Hematopoietic multipotent progenitor cell treated with erythropoietin and hydrocortisone succinate and interleukin-3 and kit ligand, for 4 days (in vitro differentiated cells): Measurements from ENCODE around the gene SLC35E4.
"Not testable (repeated sequence)": the region's sequence is repeated elsewhere in the genome, so short reads cannot be mapped to it uniquely, and the experiment has no call there.

Experiments
- DNase-seq: peaks from one replicate; pipeline ENCODE4 v3.0.0-alpha.2; 2015

Gene SLC35E4

DNA sequence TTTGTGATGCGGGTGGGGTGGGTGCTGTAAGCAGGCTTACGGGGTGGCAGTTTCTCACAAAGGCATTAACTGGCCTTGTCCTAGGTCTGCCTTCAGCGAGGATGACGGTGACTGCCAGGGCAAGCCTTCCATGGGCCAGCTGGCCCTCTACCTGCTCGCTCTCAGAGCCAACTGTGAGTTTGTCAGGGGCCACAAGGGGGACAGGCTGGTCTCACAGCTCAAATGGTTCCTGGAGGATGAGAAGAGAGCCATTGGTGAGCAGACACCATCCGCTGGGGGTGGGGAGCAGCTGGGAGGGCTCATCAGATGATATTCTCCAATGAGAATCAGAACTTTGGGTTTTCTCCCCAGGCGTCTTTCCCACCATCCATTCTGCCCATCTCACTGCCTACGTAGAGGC lies 22.8 kb upstream of the SLC35E4 start:
- no peak for DNase-seq

DNA sequence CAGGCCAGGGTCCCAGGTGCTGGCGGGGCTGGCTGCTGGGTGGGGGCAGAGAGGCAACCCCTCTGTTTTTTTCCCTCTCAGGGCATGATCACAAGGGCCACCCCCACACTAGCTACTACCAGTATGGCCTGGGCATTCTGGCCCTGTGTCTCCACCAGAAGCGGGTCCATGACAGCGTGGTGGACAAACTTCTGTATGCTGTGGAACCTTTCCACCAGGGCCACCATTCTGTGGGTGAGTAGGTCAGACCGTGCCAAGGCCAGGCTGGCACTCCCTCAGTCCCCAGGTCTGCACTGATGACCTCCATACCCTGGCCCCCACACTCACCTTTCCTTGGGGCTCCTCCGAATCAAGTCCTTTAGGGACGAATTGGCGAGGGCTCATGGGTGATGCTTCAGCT lies 21.3 kb upstream of the SLC35E4 start:
- DNase-seq: no peak

GRCh38 chr22:30614879-30615278 lies 20.7 kb upstream of the SLC35E4 start:
- DNase-seq: no peak

GRCh38 chr22:30615543-30615954 lies 20.0 kb upstream of the SLC35E4 start:
- DNase-seq: no peak

DNA sequence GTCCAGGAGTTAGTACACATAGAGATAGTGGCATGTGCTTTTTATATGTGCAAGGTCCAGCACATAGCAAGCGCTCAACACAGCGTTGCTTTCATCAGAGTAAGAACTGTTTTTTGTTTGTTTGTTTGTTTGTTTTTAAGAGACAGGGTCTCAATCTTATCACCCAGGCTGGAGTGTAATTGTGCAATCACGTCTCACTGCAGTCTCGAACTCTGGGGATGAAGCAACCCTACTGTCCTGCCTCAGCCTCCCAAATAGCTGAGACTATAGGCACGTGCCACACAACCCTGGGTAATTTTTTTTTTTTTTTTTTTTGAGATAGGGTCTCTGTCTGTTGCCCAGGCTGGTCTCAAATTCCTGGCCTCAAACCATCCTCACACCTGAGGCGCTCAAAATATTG lies 17.8 kb upstream of the SLC35E4 start:
- no peak for DNase-seq

DNA sequence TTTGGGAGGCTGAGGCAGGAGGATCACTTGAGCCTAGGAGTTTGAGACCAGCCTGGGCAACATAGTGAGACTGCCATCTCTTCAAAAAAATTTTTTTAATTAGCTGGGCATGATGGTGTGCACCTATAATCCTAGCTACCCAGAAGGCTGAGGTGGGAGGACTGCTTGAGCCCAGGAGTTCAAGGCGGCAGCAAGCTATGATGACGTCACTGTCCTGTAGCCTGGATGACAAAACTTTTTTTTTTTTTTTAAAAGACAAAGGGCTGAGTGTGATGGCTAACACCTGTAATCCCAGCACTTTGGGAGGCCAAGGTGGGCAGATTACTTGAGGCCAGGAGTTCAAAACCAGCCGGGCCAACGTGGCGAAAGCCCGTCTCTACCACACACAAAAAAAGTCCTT lies 15.7 kb upstream of the SLC35E4 start:
- not testable (repeated sequence) for DNase-seq

- DNase-seq: peak; percentile 22
Observed at GRCh38 chr22:30626413-30626812, 9.2 kb upstream of the SLC35E4 start.

DNA sequence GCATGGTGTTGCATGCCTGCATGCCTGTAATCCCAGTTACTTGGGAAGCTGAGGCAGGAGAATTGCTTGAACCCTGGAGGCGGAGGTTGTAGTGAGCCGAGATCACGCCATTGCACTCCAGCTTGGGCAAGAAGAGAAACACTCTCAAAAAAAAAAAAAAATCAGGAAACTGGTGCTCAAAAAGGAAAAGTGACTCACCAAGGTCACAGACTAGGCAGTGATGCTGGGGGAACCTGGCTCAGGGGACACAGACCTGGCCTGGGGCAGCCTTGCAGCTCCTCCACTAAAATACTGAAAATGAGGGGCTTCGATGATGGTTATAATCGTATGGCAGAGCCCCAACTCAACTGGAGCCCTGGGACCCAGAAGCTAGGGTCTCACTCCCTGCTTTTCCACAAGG lies 8.1 kb upstream of the SLC35E4 start:
- no peak for DNase-seq

- no peak for DNase-seq
Observed at GRCh38 chr22:30628491-30628890, 7.1 kb upstream of the SLC35E4 start.

GRCh38 chr22:30631469-30631868 lies 4.1 kb upstream of the SLC35E4 start:
- DNase-seq: not testable (repeated sequence)

DNA sequence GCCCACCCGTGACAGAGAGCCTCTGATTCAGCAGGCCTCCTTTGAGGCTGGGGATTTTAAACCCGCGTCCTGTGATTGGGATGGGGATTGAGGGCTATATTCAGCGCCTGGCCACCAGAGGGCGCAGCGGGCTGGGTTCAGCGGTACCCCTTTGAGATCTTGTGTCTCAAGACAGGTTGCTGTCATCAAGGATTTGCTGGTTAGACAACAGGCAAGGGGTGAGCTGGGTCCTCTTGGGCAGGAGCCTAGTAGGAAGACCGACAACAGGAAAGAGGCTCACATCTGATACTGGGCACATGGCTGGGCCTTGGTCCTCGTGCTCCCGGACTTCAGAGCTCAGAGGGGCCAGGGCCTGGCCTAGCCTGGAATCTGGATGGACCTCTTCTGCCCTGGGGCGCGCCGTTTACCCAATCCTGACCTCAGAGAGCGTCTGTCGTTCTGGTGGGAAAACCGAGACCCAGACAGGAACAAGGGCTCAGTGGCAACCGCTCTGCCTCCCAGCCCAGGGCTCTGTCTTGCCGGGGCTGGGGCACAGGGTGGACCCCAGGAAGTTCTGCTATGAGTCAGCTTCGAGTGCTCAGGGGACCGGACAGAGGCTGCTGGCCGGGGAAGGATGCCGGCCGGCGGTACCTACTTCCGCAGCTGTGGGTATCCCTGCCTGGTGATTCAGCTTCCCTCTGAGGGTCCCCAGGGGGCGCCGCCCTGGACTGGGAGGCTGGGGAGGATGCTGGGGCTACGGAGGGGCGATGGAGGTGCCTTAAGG lies 929 bp upstream of the SLC35E4 start:
- peak; percentile 93 for DNase-seq

GRCh38 chr22:30636226-30637077 lies 871 bp downstream of the SLC35E4 start:
- no peak for DNase-seq

DNA sequence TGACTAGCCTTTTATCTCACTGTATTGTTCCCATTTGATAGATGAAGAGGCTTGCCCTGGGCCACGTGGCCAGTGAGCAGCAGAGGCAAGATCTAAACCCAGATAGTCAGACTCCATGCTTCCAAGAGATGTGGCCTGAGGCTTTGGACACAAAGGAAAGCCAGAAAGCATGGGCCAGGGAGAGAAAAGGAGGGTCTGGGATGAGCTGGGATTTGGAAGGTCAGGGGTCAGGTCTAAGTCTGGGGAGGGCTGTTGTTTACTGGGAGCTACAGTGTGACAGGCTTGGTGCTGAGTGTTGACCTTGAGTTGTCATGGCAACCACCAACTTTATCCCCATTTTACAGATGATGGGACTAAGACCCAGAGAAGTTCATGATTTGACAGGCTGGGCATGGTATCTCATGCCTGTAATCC lies 2.1 kb downstream of the SLC35E4 start:
- DNase-seq: no peak

- DNase-seq: no peak
Observed at GRCh38 chr22:30640361-30640760, 4.8 kb downstream of the SLC35E4 start.

GRCh38 chr22:30640839-30641430 lies 5.4 kb downstream of the SLC35E4 start:
- no peak for DNase-seq

DNA sequence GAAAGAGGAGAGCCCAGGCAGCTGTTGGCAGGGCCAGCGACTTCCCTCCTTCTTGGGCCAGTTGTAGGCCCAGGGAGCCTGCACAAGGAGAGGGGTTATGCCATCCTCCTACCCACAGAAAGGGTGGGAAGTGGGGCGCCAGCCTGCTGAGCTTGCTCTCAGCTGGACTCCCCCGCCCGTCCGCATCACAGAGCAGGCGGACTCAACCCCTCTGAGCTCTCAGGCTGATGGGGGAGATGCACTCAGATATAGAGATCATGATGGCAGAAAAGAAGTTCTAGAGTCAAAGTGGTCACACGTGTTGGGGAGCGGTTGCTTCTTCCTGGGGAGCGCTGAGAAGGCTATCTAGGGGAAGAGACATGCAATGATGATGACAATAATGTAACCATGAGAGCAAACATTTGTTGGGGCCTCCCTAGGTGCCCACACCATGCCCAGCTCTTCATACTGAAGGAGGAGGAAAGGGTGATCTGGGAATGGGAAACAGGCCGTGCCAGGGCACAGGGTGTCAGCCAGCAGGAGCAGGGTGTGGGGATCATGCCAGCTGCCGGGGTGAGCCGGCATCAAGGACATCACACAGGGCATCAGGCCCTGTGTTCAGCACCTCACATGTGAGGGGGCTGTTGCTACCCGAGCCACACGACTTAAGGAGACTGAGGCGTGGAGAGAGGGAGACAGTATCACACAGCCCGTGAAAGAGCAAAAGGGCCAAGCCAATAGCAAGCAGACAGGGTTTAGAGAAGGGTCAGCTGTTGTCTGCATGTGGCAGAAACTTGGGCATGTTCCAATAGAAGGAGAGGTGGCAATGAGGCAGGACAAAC lies 7.7 kb downstream of the SLC35E4 start:
- no peak for DNase-seq

DNA sequence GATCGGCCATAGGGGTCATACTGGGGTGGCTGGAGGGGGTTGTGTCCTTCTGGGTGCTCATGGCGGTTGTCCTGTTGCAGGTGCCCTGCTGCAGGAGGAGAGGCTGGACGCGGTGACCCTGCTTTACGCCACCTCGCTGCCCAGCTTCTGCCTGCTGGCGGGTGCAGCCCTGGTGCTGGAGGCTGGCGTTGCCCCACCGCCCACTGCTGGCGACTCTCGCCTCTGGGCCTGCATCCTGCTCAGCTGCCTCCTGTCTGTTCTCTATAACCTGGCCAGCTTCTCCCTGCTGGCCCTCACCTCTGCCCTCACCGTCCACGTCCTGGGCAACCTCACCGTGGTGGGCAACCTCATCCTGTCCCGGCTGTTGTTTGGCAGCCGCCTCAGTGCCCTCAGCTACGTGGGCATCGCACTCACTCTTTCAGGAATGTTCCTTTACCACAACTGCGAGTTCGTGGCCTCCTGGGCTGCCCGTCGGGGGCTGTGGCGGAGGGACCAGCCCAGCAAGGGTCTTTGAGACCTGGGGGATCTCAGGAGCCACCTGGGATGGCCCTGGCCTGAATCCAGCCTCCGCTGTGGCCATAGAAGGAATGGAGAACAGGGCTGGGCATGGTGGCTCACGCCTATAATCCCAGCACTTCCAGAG lies 11.1 kb downstream of the SLC35E4 start:
- no peak for DNase-seq

- no peak for DNase-seq
Observed at GRCh38 chr22:30647536-30647935, 12.0 kb downstream of the SLC35E4 start.

DNA sequence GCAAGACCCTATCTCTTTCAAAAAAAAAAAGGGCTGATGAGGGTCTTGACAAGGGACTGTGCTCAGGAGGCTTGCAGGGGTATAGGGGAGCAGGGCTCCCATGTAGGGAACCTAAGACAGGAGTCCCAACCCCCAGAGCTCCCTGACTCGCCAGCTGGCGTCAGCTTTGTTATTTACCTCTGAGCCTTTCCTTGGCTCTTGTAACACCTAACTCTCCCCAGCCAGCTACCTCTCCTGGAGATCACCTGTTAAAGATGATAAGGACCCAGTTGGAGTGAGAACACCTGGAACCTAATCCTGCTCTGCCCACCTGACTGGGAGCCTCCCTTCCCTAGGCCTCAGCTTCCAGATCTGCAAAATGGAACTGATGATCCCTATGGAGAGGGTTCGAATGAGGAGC lies 13.2 kb downstream of the SLC35E4 start:
- DNase-seq: no peak

GRCh38 chr22:30649430-30650007 lies 13.9 kb downstream of the SLC35E4 start:
- DNase-seq: peak; percentile 78

DNA sequence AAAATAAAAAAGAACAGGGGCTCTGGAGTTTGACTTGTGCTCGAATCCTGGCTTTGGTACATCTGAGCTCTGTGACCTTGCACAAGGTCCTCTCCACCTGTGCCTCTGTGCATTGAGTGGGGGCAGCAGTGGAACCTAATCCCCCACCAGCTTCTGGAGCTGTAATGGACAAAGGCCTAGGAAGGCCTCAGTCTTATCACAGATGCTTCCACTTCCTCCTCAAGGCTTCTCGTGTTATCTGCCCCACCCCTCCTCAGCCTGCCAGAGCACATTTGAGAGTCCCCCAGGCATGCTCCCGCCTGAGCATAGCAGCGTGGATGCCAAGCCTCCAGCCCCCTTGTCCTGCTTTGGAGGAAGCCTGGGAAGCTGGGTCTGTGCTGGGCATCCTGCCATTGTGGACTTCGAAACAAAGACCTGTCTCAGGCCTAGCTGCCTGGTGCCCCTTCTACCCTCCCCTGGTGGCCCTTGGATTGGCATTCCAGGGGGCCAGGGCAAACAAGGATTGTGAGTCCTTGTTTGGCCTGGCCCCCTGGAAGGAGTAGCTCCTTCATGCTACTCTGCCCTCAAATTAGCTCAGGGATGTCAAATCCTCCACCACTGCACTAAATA lies 15.0 kb downstream of the SLC35E4 start:
- peak; percentile 73 for DNase-seq

GRCh38 chr22:30652852-30653251 lies 17.3 kb downstream of the SLC35E4 start:
- no peak for DNase-seq
